GM19240 (cell line): Measurements from ENCODE around the gene TMEM44.
"Not testable (repeated sequence)": the region's sequence is repeated elsewhere in the genome, so short reads cannot be mapped to it uniquely, and the experiment has no call there.

Experiments used
- DNase-seq: peaks from one replicate; pipeline ENCODE4 v3.0.0; 2011; ENCODE audit warnings: low spot score; ENCODE audit not compliant: insufficient read length

Gene TMEM44

DNA sequence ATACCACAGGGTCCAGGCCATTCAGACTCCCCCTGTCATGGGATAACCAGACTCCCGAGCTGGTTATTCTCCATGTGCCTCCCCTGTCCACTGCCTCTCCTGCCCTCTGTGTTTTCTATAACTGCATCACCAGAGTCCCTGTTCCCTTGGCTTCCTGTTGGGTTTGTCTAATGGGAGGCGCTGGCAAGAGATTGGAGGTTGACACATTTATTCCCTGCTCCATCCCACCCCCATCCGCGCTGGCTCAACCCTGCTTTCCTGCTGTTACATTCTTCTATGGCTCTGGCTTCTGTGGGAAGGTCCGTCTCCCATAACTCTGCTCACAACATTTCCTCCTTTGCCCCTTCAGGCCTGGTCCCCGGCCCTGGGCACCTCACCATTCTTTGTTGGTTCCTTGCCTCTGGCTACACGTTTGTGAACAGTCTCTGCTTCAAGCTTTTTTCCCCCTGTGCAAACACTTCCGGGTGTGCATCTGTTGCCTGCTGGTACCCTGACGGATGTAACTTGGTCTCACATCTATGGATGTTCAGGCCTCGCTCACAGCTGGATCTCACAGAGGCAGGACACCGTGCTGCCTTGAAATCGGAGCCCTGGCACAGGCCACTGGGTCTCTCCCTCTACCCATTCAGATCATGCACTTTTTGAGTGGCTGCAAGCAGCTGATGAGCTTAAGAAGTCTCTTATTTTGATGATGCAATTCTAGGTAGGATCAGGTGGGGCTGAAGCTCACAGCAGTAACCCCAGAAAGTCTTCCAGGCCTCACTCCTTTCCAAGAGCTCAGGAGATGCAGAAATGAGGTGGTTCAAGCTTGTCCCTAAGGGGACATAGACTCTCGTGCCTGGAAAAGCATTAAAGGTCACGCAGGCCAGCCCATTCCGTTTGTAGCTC lies 77.8 kb downstream of the TMEM44 start:
- DNase-seq: no peak

DNA sequence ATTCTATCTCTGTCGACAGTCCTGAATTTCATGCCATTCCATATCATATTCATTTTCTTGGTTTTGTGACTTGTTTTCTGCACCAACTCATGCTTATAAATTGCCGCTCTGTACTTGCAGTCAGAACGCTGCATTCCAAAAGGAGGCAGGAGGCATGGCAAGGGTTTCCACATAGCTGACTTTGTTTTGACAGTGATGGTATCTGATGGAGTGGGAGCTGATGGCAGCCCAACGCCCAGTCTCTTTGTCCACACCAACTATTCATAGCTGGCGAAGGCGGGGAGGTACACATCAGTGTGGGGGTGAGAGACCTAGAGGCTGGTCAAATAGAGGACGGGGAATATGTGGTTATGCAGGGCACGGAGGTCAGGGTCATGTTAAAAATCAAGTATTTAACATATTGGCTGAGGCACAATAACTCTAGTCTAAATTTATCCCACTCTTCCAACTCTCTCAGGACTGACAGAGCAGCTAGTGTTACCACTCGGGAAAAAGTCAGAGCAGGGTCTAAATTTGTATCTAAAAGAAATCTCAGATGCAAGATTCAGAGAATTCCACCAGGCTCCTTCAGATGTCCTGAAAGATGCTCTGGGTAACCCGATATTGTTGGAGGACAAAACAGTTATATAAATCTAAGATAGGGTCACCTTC lies 78.6 kb downstream of the TMEM44 start:
- no peak for DNase-seq

DNA sequence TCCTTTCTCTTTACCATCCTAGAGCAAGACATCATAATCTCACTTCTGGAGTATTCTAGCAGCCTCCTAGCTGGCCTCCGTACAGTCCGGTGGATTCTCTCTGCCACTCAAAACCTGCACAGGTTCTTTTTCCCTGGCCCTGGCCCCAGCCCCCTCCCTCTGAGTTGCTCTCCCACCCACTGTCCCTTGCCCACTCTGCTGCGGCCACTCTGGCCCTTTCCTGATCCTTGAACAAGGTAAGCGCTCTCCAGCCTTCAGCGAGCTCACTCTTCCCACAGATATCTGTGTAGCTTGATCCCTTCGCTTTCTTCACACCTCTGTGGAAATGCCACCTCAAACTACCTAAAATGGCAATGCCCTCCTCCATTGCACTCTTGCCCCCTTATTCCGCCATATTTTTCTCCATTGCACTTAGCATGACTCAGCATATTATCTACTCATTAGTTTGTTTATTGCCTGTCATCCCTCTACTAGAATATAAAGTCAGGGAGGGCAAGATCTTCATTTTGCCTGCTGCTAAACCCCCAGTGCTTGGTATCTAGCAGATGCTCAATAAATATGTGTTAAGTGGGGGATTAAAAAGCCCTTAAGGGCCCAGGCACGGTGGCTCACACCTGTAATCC lies 80.8 kb downstream of the TMEM44 start:
- DNase-seq: no peak

DNA sequence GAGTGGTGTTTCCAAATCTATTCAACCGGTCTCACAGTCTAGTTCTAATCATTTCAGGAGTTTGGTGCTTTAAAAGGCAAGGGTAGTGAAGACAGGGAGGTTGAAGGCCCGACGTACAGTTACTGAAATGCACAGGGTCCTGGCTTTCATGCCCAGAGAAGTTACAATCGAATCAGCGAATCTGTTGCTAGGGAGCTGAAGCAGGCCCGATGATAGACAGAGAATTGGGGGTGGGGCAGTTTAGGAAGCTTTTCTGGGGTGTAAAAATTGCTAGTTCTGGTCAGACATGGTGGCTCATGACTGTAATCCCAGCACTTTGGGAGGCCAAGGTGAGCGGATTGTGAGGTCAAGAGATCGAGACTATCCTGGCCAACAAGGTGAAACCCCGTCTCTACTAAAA lies 83.4 kb downstream of the TMEM44 start:
- DNase-seq: no peak

DNA sequence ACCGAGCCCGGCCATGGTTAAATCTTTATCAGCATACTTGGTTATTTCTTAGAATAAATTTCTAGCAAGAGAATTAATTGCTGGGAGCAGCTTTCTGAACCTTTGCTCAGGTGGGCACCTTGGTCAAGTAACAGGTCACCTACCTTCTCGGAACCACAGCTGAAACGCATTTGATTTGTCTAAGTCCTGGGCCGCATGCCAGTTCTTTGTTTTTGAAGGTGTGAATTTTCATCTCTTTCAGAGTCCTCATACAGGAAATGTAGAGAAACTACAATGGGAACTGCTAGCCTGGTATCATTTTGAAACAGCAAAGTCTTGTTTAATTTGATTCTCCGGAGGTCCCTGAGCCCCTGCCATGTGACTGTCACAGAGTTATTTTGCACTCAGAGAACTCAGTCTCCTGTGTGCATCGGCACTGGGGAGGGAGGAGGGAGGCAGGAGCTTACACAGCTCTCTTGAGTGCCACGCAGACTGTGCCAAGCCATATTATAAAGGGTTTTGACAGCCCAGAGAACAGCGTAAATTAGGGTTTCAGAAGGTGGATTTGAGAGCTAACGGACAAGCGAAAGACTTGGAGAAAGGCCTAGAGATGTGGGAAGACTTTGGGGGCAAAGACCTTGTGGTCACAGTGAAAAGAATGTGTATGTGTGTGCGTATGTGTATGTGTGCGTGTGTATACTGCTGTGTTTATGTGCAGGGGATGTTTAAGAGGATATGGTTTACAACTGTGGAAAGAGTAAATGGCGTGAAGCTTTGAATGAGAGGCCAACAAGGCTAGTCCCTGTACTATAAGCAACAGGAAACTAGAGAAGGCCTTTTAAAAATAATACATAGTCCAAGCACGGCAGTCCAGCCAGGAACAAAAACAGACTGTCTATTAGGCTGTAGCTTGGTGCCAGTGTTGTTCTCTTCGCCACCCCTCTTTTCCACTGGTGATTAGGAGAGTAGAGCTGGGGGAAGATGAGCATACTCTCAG lies 84.6 kb downstream of the TMEM44 start:
- no peak for DNase-seq

DNA sequence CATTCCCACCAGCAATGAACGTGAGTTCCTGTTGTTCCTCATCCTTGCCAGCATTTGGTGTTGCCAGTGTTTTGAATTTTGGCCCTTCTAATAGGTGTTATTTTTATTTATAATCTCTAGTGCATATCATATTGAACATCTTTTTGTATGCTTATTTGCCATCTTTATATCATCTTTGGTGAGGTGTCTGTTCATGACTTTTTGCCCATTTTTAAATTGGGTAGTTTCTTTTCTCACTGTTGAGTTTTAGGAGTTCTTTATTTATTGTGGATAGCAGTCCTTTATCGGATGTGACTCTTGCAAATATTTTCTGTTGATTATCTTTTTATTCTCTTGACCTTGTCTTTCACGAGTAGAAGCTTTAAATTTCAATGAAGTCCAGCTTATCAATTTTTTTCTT lies 86.2 kb downstream of the TMEM44 start:
- no peak for DNase-seq

DNA sequence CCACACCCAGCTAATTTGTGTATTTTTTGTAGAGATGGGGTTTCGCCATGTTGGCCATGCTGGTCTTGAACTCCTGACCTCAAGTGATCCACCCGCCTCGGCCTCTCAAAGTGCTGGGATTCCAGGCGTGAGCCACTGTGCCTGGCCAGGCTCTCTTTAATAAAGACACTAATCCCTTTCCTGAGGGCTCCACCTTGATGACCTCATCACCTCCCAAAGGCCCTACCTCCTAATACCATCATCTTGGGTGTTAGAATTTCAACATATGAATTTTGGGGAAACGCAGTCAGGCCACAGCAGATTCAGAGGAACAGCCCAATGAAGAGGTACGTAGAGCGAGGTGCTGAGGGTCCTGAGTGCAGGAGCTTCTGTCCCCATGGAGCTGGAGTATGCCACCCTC lies 87.7 kb downstream of the TMEM44 start:
- not testable (repeated sequence) for DNase-seq

DNA sequence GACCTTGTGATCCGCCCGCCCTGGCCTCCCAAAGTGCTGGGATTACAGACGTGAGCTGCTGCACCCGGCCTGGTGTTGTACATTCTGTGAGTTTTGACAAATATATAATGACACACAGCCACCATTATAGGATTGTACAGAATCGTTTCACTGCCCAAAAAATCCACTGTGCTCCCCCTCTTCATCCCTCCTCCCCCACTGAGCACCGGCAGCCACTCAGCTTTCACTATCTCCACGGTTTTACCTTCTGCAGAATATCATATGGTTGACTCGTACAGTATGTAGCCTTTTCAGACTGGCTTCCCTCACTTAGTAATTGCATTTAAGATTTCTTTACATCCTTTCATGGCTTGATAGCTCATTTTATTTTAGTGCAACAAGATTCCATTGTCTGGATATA lies 89.7 kb downstream of the TMEM44 start:
- DNase-seq: no peak

DNA sequence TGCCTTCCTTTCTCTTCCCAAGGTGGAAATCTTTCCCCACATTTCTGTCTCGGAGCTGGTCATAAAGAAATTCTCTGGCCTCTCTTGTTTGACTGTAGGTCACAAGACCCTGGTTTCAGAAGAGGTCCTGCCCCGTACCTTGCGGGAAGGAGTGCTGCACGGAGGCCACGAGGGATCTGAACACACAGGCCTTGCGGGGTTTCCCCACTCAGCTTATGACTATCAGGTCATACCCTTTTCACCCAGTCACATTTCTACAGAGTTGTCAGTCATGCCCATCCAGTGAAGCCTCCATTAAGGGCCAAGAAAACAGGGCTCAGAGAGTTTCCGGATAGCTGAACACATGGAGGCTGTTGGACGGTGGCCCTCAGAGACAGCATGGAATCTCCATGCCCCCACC lies 91.7 kb downstream of the TMEM44 start:
- no peak for DNase-seq

DNA sequence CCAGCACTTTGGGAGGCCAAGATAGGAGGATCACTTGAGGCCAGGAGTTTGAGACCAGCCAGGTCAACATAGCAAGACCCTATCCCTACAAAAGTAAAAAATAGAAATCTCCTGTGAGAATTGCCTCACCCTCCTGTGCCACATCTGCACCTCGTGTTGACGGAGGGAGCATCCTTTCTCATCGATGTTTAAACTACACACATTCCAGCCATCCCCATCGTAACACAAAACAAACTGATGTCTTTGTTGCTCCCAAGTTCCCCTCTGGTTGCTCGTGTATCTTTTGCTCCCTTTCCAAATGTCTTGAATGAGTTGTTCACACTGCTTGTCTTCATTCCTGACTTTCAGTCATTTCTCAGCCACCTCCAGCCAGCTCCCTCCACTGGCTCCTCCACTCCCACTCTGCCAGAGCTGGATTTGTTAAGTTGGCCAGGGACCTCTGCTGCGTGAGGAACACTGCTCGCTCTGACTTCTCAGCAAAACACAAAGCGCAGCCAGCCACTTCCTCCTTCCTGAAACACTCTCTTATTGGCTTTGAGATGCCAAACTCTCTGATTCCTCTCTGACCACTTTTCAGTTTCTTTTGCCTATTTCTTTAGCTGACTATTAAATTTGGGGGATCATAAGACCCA lies 92.8 kb downstream of the TMEM44 start:
- no peak for DNase-seq

DNA sequence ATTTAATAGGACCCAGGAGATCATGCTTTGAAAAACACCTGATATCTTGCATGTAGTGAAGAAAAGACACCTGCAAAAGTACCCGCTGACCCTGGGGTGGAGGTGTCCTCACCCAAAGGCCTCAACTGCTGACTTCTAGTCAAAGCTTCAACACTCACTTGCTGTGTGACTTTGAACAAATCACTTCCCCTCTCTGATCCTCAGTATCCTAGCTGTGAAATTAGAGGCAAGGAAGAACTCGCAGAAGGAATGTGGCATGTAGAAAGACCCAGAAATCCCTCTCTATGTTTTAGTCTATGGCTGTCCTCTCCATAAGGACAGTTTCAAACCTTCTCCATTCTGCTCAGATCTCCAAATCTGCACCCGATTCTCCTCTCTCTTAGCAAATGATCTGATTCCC lies 93.7 kb downstream of the TMEM44 start:
- DNase-seq: no peak

DNA sequence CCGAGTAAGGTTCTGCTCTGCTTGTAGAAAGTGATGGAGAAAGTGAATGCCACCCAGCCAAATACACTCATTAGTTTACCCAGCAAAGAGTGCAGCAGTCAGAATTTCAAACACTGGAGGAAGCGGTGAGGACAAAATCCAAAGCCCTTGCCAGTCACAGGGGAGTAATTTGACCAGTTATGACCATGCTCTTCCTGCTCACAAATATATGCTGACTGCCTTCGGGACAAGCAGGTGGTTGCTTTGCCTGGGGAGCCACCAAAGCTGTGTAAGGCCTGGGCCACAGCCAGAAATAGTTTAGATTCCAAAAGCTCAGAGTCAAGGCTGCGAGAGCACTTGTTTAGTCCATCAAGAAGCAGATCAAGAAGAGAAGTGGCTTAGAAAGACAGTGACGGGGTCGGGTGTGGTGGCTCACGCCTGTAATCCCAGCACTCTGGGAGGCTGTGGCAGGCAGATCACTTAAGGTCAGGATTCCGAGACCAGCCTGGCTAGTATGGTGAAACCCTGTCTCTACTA lies 95.4 kb downstream of the TMEM44 start:
- no peak for DNase-seq
